ENCODE results near the gene AUNIP. TPM values are rescaled to one million over a fixed set of nuclear protein-coding genes. Genes with fewer than 3 reads are reported as not detected.

Gene AUNIP
- total RNA-seq, 1 experiment from 2014 or later, result 17.6 TPM

DNA sequence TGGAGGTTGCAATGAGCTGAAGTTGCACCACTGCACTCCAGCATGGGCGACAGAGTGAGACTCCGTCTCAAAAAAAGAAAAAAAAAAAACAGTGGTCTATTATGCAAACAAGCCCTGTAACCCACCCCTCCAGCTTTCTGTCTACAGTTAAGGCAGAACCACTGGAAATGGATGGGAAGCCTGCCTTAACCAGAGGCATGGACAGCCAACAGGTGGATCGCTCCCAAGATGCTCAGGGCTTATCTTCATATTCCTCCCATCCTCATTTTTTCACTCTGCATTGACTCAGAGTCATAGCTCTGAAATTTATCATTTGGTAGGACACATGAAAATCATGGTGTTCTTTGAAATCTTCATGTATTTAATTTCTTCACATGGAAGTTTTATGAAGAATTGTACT is 30.8 kb downstream of the AUNIP start:
- CTCF ChIA-PET, result interaction anchor here (0.7 kb wide), 1 partner anchor 626 kb away, joined by 5 read pairs; no protein-coding TSS in a partner anchor
- intact Hi-C loops (cut with micrococcal nuclease), result no loop called here
- ATAC-seq, result no peak

GRCh38 chr1:25826571-25826970 is 32.7 kb downstream of the AUNIP start:
- no peak overlapping the region for H2AFZ ChIP-seq (ENCODE audit: low read length)

More for the DNA sequence above, 30.8 kb downstream of the AUNIP start:
- no peaks in the 10 kb centered on the region for H3F3A ChIP-seq (ENCODE audit: low read length, unreplicated experiment)
- H3K79me2 ChIP-seq (ENCODE audit: low read length), result peaks cover 27% of the 10 kb centered on the region
- no peak overlapping the region for H3K27ac ChIP-seq (ENCODE audit: low read length)
- no peaks in the 10 kb centered on the region for H3K27me3 ChIP-seq (ENCODE audit: low read length)
- no peaks in the 10 kb centered on the region for H3K9me3 ChIP-seq (ENCODE audit: low read length)
- no peaks in the 10 kb centered on the region for H3K4me1 ChIP-seq (ENCODE audit: insufficient read depth, low read length)
- no peak overlapping the region for H3K4me2 ChIP-seq (ENCODE audit: low read length)
- no peak for TF ChIP-seq EZH2phosphoT487 (IDR thresholded peaks at IDR 0.05; ENCODE audit: borderline replicate concordance, low read length)
- TF ChIP-seq CTCF (conservative IDR thresholded peaks at IDR 0.05; ENCODE audit: low read depth, low read length), result no peak
- no peak for TF ChIP-seq EZH2 (IDR thresholded peaks at IDR 0.05; ENCODE audit: low read length, unreplicated experiment)
- DNase-seq, result no peak
- POLR2A ChIA-PET (ENCODE audit: unreplicated experiment), result no interaction called here
- H2AFZ ChIP-seq (ENCODE audit: low read length), result no peak overlapping the region
- no peak overlapping the region for H3K4me3 ChIP-seq (ENCODE audit: low read length)
- H4K20me1 ChIP-seq (ENCODE audit: low read length), result no peaks in the 10 kb centered on the region
- H3K9me2 ChIP-seq (replicated peaks; ENCODE audit: low read length), result no peaks in the 10 kb centered on the region
- peaks cover 59% of the 10 kb centered on the region; the same call in 1 of the 2 replicates for H3K36me3 ChIP-seq (ENCODE audit: low read depth, low read length)
- BruUV-seq (replicated peaks), result no TSS peak
- H3K9ac ChIP-seq (ENCODE audit: low read length), result no peak overlapping the region

GRCh38 chr1:25825605-25826004 is 33.7 kb downstream of the AUNIP start:
- intact Hi-C loops (cut with micrococcal nuclease), result no loop called here
- Histone ChIP-seq H3K27ac (ENCODE audit: low read length) (no peak overlapping the region), H4K20me1 (ENCODE audit: low read length) (peaks cover 11% of the 10 kb centered on the region; the same call in 1 of the 2 replicates), H3K27me3 (ENCODE audit: low read length) (no peaks in the 10 kb centered on the region), H3K4me3 (ENCODE audit: low read length) (no peak overlapping the region), H3K4me1 (ENCODE audit: insufficient read depth, low read length) (peaks cover 11% of the 10 kb centered on the region), H3K36me3 (ENCODE audit: low read depth, low read length) (peaks cover 32% of the 10 kb centered on the region; the same call in 1 of the 2 replicates), H2AFZ (ENCODE audit: low read length) (no peak overlapping the region), H3K79me2 (ENCODE audit: low read length) (peaks cover 34% of the 10 kb centered on the region), H3K9me3 (ENCODE audit: low read length) (no peaks in the 10 kb centered on the region), H3K9me2 (replicated peaks; ENCODE audit: low read length) (no peaks in the 10 kb centered on the region), H3F3A (ENCODE audit: low read length, unreplicated experiment) (no peaks in the 10 kb centered on the region), H3K9ac (ENCODE audit: low read length) (no peak overlapping the region), H3K4me2 (ENCODE audit: low read length) (no peak overlapping the region)
- ATAC-seq (no peak), DNase-seq (peak; percentile 6)
- no TSS peak for BruUV-seq (replicated peaks)
- POLR2A ChIA-PET (ENCODE audit: unreplicated experiment), result no interaction called here
- no peak for TF ChIP-seq EZH2phosphoT487 (IDR thresholded peaks at IDR 0.05; ENCODE audit: borderline replicate concordance, low read length)
- no peak for TF ChIP-seq EZH2 (IDR thresholded peaks at IDR 0.05; ENCODE audit: low read length, unreplicated experiment)
- TF ChIP-seq CTCF (conservative IDR thresholded peaks at IDR 0.05; ENCODE audit: low read depth, low read length), result no peak
- CTCF ChIA-PET, result no interaction called here

More at GRCh38 chr1:25826571-25826970, 32.7 kb downstream of the AUNIP start:
- ChIA-PET CTCF (no interaction called here), POLR2A (ENCODE audit: unreplicated experiment) (no interaction called here)
- intact Hi-C loops (cut with micrococcal nuclease), result no loop called here
- no peak overlapping the region for H3K4me3 ChIP-seq (ENCODE audit: low read length)
- no peaks in the 10 kb centered on the region for H3K27me3 ChIP-seq (ENCODE audit: low read length)
- H3K4me1 ChIP-seq (ENCODE audit: insufficient read depth, low read length), result peaks cover 3% of the 10 kb centered on the region
- no peaks in the 10 kb centered on the region for H3K9me3 ChIP-seq (ENCODE audit: low read length)
- H3K9me2 ChIP-seq (replicated peaks; ENCODE audit: low read length), result no peaks in the 10 kb centered on the region
- BruUV-seq (replicated peaks), result no TSS peak
- no peak for DNase-seq
- ATAC-seq, result no peak
- H4K20me1 ChIP-seq (ENCODE audit: low read length), result peaks cover 6% of the 10 kb centered on the region; the same call in 1 of the 2 replicates
- peaks cover 41% of the 10 kb centered on the region; the same call in 1 of the 2 replicates for H3K36me3 ChIP-seq (ENCODE audit: low read depth, low read length)
- TF ChIP-seq EZH2phosphoT487 (IDR thresholded peaks at IDR 0.05; ENCODE audit: borderline replicate concordance, low read length), result no peak
- no peak overlapping the region for H3K4me2 ChIP-seq (ENCODE audit: low read length)
- no peaks in the 10 kb centered on the region for H3F3A ChIP-seq (ENCODE audit: low read length, unreplicated experiment)
- H3K9ac ChIP-seq (ENCODE audit: low read length), result no peak overlapping the region
- no peak overlapping the region for H3K27ac ChIP-seq (ENCODE audit: low read length)
- H3K79me2 ChIP-seq (ENCODE audit: low read length), result peaks cover 26% of the 10 kb centered on the region
